Transverse colon (tissue), 4 donors: ENCODE results near the gene ASTN1. TPM values are rescaled to one million over a fixed set of nuclear protein-coding genes. Genes with fewer than 3 reads are reported as not detected.

Experiments
- DNase-seq: peaks from one replicate; pipeline ENCODE4 v3.0.0-alpha.2; 2019
- H3K27ac ChIP-seq, 4 donors: fragments of 200-600 bp; sonication (generic); 2 replicates each; pipeline ENCODE4 v1.5.1; 2016 to 2018; ENCODE audit warnings: inconsistent platforms in 4 of 4
- H3K27me3 ChIP-seq: fragments of 200-600 bp; sonication (generic); 2 replicates; pipeline ENCODE4 v1.5.1; 2017; ENCODE audit warnings: inconsistent platforms
- H3K36me3 ChIP-seq, 4 donors: fragments of 200-600 bp; sonication (generic); 2 replicates each; pipeline ENCODE4 v1.5.1; 2017 to 2019; ENCODE audit warnings: inconsistent platforms in 4 of 4
- H3K4me1 ChIP-seq, 4 donors: fragments of 200-600 bp; sonication (generic); 2 replicates each; pipeline ENCODE4 v1.5.1; 2017 to 2020; ENCODE audit warnings: inconsistent platforms in 4 of 4
- H3K4me3 ChIP-seq, 4 donors: fragments of 200-600 bp; sonication (generic); 1 replicate in 1 of 4; 2 replicates in 3 of 4; pipeline versions ENCODE4 v1.5.1 to v1.6.1; 2017 to 2019; ENCODE audit warnings: inconsistent platforms in 4 of 4
- H3K9me3 ChIP-seq, 2 donors: fragments of 200-600 bp; sonication (generic); 2 replicates each; pipeline ENCODE4 v1.5.1; 2017 to 2019; ENCODE audit warnings: inconsistent platforms in 2 of 2
- EP300 ChIP-seq: sonication (generic); formaldehyde crosslinking; IDR thresholded peaks from one replicate; pipeline ENCODE4 v1.6.1; 2017; ENCODE audit warnings: antibody characterized with exemption, low read depth
- POLR2A ChIP-seq: fragments of 450-650 bp; IDR thresholded peaks from one replicate; pipeline ENCODE4 v1.6.1; 2016; ENCODE audit warnings: antibody characterized with exemption, mild to moderate bottlenecking, moderate library complexity
- POLR2AphosphoS5 ChIP-seq, 3 donors: sonication (generic); formaldehyde crosslinking; IDR thresholded peaks; one replicate each; pipeline ENCODE4 v1.6.1; 2016; ENCODE audit warnings: antibody characterized with exemption in 3 of 3
- WGBS, 2 donors: methylation state at CpG; one replicate each; pipeline ENCODE4 v1.1.5; 2018; ENCODE audit warnings: low coverage in 1 of 2; 5-methylcytosine and 5-hydroxymethylcytosine counted together
- in situ Hi-C, 4 donors: fragments of 200-750 bp; cut with MboI; loops; one replicate each; pipeline versions ENCODE4 v1.15.0 to v1.15.1; 2017; ENCODE audit warnings: low sequenced_read_pairs in 3 of 4, low pct_ligation_motif_present in 1 of 4, low pct_unique_long_range_greater_than_20kb in 1 of 4
- intact Hi-C: fragments of 100-400 bp; cut with DNase I; formaldehyde crosslinking; loops from one replicate; pipeline ENCODE4 v1.15.1; 2023; ENCODE audit warnings: low total_unique reads
- total RNA-seq, 4 donors: library from RNA; depleted of rRNA; stranded (reverse); fragments of >200 nt; gene quantifications; one replicate each; pipeline ENCODE4 v1.1.0, GENCODE V29; 2016
- TF ChIP-seq, protein P1 (sequence below), 5 experiments: fragments of 200-600 bp in 3 of 5; fragments of 450-650 bp in 2 of 5; sonication (generic) in 3 of 5; IDR thresholded peaks; 1 replicate in 2 of 5; 2 replicates in 3 of 5; pipeline ENCODE4 v1.5.1; 2016 to 2017; ENCODE audit warnings: antibody characterized with exemption in 5 of 5, inconsistent platforms in 3 of 5, mild to moderate bottlenecking in 2 of 5, moderate library complexity in 1 of 5

Gene ASTN1
- total RNA-seq, 4 donors from 2014 or later: 0.27 to 3.0 (median 0.74) TPM

DNA sequence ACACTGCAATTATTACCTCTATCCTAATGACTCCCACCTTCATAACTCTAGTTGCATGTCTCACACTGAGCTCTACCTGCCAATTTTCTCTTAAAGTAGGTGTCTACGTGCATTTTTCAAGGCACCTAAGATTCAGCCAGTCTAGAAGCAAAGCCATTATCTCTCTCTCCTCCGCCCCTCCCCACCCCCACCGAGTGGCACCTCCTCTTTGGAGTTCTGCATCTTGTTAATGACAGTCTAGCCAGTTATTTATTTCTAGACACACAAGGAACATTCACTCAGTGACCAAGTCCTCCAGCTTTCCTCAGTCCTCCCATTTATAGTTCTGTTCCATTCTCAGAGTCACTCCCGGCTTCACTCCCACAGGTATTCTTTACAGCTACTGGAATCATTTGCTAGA lies 47.6 kb downstream of the ASTN1 start:
- Histone ChIP-seq H3K27me3 (no peaks in the 10 kb centered on the region), H3K27ac (no peak overlapping the region), H3K4me1 (no peaks in the 10 kb centered on the region), H3K4me3 (no peak overlapping the region), H3K36me3 (no peaks in the 10 kb centered on the region), H3K9me3 (no peaks in the 10 kb centered on the region)
- intact Hi-C loops: no loop called here
- WGBS, 2 donors: 67 to 72% methylated on average over 2 to 4 of the region's 4 CpGs
- DNase-seq: no peak
- TF ChIP-seq, protein P1, sequence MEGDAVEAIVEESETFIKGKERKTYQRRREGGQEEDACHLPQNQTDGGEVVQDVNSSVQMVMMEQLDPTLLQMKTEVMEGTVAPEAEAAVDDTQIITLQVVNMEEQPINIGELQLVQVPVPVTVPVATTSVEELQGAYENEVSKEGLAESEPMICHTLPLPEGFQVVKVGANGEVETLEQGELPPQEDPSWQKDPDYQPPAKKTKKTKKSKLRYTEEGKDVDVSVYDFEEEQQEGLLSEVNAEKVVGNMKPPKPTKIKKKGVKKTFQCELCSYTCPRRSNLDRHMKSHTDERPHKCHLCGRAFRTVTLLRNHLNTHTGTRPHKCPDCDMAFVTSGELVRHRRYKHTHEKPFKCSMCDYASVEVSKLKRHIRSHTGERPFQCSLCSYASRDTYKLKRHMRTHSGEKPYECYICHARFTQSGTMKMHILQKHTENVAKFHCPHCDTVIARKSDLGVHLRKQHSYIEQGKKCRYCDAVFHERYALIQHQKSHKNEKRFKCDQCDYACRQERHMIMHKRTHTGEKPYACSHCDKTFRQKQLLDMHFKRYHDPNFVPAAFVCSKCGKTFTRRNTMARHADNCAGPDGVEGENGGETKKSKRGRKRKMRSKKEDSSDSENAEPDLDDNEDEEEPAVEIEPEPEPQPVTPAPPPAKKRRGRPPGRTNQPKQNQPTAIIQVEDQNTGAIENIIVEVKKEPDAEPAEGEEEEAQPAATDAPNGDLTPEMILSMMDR (IDR thresholded peaks at IDR 0.05): no peak
- no peak for TF ChIP-seq POLR2A
- no peak for TF ChIP-seq EP300
- no peak for TF ChIP-seq POLR2AphosphoS5 (IDR thresholded peaks at IDR 0.05)
- in situ Hi-C loops: no loop called here

DNA sequence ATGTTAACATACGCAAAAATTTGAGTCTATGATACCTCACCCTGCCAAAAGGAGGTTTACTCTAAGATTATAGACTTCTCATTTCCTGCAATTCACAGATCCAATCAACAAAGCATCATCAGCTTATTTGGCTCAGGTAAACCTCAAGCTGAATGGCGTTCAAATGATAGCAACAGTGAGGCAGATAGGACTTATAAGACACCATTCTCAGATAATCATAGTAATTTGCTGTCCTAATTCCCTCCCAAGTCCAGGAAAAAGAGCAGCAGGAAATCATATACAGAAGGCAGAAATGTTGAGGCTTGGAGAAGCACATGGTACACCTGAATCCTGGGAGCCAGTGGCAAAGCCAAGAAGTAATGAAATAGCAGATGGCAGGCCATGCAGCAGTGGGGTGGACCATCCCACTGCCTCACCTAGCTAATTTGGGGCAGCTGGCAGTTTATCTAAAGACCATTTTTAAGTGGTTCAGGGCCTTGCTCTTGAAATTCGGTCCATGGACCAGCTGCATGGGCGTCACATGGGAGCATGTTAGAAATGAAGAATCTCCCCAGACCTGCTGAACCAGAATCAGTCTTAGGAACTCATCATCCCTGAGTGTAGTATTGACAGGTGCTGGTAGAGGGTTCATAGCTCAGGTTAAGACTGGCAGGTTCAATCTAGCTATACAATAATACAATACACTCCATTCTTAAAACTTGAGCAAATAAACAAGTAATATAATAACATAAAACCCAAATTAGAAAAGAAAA lies 57.7 kb downstream of the ASTN1 start:
- Histone ChIP-seq H3K27me3 (no peaks in the 10 kb centered on the region), H3K27ac (no peak overlapping the region), H3K4me3 (no peak overlapping the region), H3K9me3 (no peaks in the 10 kb centered on the region), H3K36me3 (no peaks in the 10 kb centered on the region), H3K4me1 (no peaks in the 10 kb centered on the region)
- TF ChIP-seq POLR2A (no peak), EP300 (no peak), POLR2AphosphoS5 (IDR thresholded peaks at IDR 0.05) (no peak)
- TF ChIP-seq, protein P1 (IDR thresholded peaks at IDR 0.05): no peak
- no peak for DNase-seq
- WGBS, 2 donors: 56 to 62% methylated on average over 4 of the region's 4 CpGs
- intact Hi-C loops (no loop called here), in situ Hi-C loops (no loop called here)

DNA sequence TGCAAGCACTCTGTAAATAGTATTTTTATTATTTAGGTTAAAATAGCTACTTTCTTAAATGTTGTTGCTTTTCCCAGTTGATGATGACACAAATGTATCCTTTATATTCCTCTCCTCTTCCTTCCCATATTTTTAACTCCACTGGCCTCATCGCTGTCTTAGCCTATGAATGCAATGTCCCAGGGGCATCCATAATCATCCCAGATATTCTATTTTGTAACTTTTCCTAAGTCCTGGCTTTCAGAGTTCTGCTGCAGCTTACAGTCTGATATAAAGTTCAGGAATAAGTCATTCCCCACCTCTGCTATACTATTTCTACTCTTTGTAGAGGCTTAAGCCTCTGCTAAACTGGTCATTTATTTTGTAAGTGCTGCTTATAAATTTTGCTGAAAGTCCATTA lies 58.3 kb downstream of the ASTN1 start:
- TF ChIP-seq EP300 (no peak), POLR2AphosphoS5 (IDR thresholded peaks at IDR 0.05) (no peak), POLR2A (no peak)
- TF ChIP-seq, protein P1 (IDR thresholded peaks at IDR 0.05): no peak
- intact Hi-C loops: no loop called here
- DNase-seq: no peak

DNA sequence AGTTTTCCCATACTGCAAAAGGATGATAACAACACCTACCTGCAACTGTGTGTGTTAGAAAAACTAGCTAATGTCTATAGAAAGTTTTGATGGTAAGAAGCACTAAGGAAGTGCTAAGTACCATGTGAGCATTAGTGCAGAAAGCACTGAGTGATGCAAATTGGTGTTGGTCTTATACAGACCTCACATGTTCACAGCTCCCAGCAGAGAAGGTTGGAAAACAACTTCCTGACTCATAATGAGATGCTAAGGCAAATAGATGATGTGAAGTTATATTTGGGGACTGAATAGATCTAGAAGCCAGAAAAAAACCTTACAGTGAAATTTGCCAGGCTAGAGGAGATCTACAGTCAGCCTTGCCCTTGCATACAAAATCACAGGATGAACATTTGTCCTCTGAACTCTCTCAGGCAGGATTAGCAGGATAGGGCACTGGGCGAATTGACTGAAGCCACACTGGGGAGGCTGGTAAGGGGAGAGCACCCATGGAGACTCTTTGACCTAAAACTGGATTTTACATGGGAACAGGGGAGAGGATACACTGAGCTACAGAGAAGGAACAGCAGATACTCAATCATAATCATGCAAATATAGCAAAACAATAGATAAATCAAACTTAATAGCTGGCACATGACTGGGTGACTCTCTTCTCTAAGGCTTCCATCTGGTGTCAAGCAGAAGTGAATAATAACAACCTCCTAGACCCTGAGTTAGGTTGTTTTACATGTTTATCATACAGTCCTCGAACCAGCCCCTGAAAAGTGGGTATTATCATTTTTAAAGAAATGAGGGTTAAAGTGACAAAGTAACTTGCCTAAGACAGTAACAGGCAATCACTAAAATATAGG lies 61.3 kb downstream of the ASTN1 start:
- Histone ChIP-seq H3K4me3 (no peak overlapping the region), H3K9me3 (no peaks in the 10 kb centered on the region), H3K27me3 (no peaks in the 10 kb centered on the region), H3K4me1 (no peaks in the 10 kb centered on the region), H3K36me3 (no peaks in the 10 kb centered on the region), H3K27ac (no peak overlapping the region)
- 40 to 51% methylated on average over 1 to 2 of the region's 2 CpGs for WGBS, 2 donors
- intact Hi-C loops: no loop called here
- no peak for DNase-seq
- in situ Hi-C loops: no loop called here
- TF ChIP-seq POLR2AphosphoS5 (IDR thresholded peaks at IDR 0.05) (no peak), EP300 (no peak), POLR2A (no peak)
- TF ChIP-seq, protein P1 (IDR thresholded peaks at IDR 0.05): no peak

More for the DNA sequence above, 58.3 kb downstream of the ASTN1 start:
- Histone ChIP-seq H3K9me3 (no peaks in the 10 kb centered on the region), H3K4me3 (no peak overlapping the region), H3K27ac (no peak overlapping the region), H3K36me3 (no peaks in the 10 kb centered on the region), H3K27me3 (no peaks in the 10 kb centered on the region), H3K4me1 (no peaks in the 10 kb centered on the region)
- in situ Hi-C loops: no loop called here
- 71 to 85% methylated on average over 1 of the region's 1 CpG for WGBS, 2 donors
